K562 (cell line): ENCODE data around the gene GNG7. TPM values are rescaled to one million over a fixed set of nuclear protein-coding genes. Genes with fewer than 3 reads are reported as not detected.
A peak's percentile ranks its signal among the peaks of the same experiment; 100 is the strongest.

Experiments used
- ATAC-seq: fragments of 200-7000 bp; cut with Tn5 transposase; 3 replicates; pipeline ENCODE4 v1.9.1; 2020; ENCODE audit warnings: moderate library complexity
- BruUV-seq: library from RNA; stranded (reverse); fragments of 400-500 nt; replicated peaks from 2 replicates; lab custom pipeline; 2021; lab: Mats Ljungman, UMichigan
- CTCF ChIA-PET: fragments of 300-600 bp; formaldehyde crosslinking; extraction: SDS; loops from one replicate; lab custom pipeline; 2021; ENCODE audit warnings: low intra/inter-chr PET ratio; lab: Yijun Ruan, JAX
- POLR2A ChIA-PET: fragments of 300-600, 350-650 bp; sonication (Branson Sonifier 250); formaldehyde crosslinking; extraction: SDS; loops from one replicate; lab custom pipeline; 2021; ENCODE audit warnings: antibody characterized with exemption, inconsistent platforms; lab: Yijun Ruan, JAX
- DNase-seq, 4 experiments: peaks; one replicate each; pipeline versions ENCODE4 v3.0.0 to v3.0.0-alpha.2; 2011 to 2018; ENCODE audit warnings: low spot score in 3 of 4, mixed read lengths in 3 of 4; ENCODE audit errors: extremely low read depth in 1 of 4
- FAIRE-seq: peaks from 2 replicates; lab custom pipeline; 2011; peaks lifted over from hg19 to GRCh38; lab: Jason Lieb, UNC
- H2AFZ ChIP-seq: 2 replicates; pipeline ENCODE4 v1.6.0; 2011; ENCODE audit warnings: low read depth, low read length, control low read depth, inconsistent platforms
- H3K27ac ChIP-seq: fragments of 200-600 bp; 3 replicates; pipeline ENCODE4 v1.8.0; 2011; ENCODE audit warnings: low read depth, mild to moderate bottlenecking, control low read depth, inconsistent platforms, low read length, moderate library complexity, mixed read lengths; ENCODE audit errors: extremely low read depth
- H3K27me3 ChIP-seq, 2 experiments: fragments of 300-600 bp in 1 of 2; 2 replicates in 1 of 2; 3 replicates in 1 of 2; pipeline versions ENCODE4 v1.6.0 to v1.8.0; 2011; ENCODE audit warnings: inconsistent platforms in 2 of 2, low read length in 2 of 2, mild to moderate bottlenecking in 1 of 2, mixed read lengths in 1 of 2, moderate library complexity in 1 of 2; ENCODE audit not compliant: control insufficient read depth in 2 of 2, insufficient read depth in 2 of 2
- H3K36me3 ChIP-seq: fragments of 300-600 bp; 3 replicates; pipeline ENCODE4 v1.8.0; 2011; ENCODE audit warnings: mild to moderate bottlenecking, low read length, inconsistent platforms; ENCODE audit not compliant: control insufficient read depth, insufficient read depth
- H3K4me1 ChIP-seq, 2 experiments: fragments of 200-600 bp in 1 of 2; replicated peaks in 1 of 2; 2 replicates in 1 of 2; 3 replicates in 1 of 2; pipeline versions ENCODE4 v1.5.1 to v1.8.0; 2011; ENCODE audit warnings: inconsistent platforms in 2 of 2, low read length in 2 of 2, mild to moderate bottlenecking in 1 of 2, mixed read lengths in 1 of 2, moderate library complexity in 1 of 2; ENCODE audit not compliant: control insufficient read depth in 2 of 2, insufficient read depth in 2 of 2
- H3K4me2 ChIP-seq: 2 replicates; pipeline ENCODE4 v1.6.1; 2011; ENCODE audit warnings: low read length, control low read depth, inconsistent platforms, mixed read lengths; ENCODE audit not compliant: insufficient read depth
- H3K4me3 ChIP-seq: fragments of 200-600 bp; sonication (generic), shearing (Covaris generic); 2 replicates; pipeline ENCODE4 v1.5.1; 2016; ENCODE audit warnings: control low read depth, inconsistent platforms
- H3K79me2 ChIP-seq: fragments of 200-600 bp; 3 replicates; pipeline ENCODE4 v1.8.0; 2011; ENCODE audit warnings: low read length, inconsistent platforms; ENCODE audit not compliant: control insufficient read depth, insufficient read depth
- H3K9ac ChIP-seq, 2 experiments: 2 replicates each; pipeline versions ENCODE4 v1.6.0 to v1.6.1; 2011; ENCODE audit warnings: low read depth in 2 of 2, low read length in 2 of 2, control low read depth in 1 of 2, inconsistent platforms in 1 of 2, mild to moderate bottlenecking in 1 of 2, mixed read lengths in 1 of 2; ENCODE audit not compliant: insufficient read depth in 1 of 2
- H3K9me1 ChIP-seq: one replicate; pipeline ENCODE4 v1.6.0; 2011; ENCODE audit warnings: inconsistent platforms, mild to moderate bottlenecking, low read length, moderate library complexity; ENCODE audit not compliant: control insufficient read depth, insufficient read depth
- H3K9me3 ChIP-seq: replicated peaks from 2 replicates; pipeline ENCODE4 v1.5.1; 2011; ENCODE audit warnings: low read depth, low read length, inconsistent platforms; ENCODE audit not compliant: control insufficient read depth, insufficient read depth
- H4K20me1 ChIP-seq: replicated peaks from 2 replicates; pipeline ENCODE4 v1.6.1; 2011; ENCODE audit warnings: low read length, inconsistent platforms, mixed read lengths; ENCODE audit not compliant: control insufficient read depth, insufficient read depth
- ARNT ChIP-seq, 2 experiments: fragments of 450-650 bp; IDR thresholded peaks; 2 replicates each; pipeline ENCODE4 v1.6.1; 2016; ENCODE audit warnings: mild to moderate bottlenecking in 1 of 2
- MYNN ChIP-seq, 2 experiments: sonication (generic); formaldehyde crosslinking in 1 of 2; IDR thresholded peaks; 2 replicates each; pipeline versions ENCODE4 v1.5.0 to v1.6.1; 2016 to 2020; ENCODE audit warnings: antibody characterized with exemption in 1 of 2, missing genetic modification reagents in 1 of 2
- POLR2G ChIP-seq: fragments of 200-400 bp; formaldehyde crosslinking; IDR thresholded peaks from 2 replicates; pipeline ENCODE4 v1.6.1; 2017; ENCODE audit warnings: low read depth, mild to moderate bottlenecking, antibody characterized with exemption, low read length, moderate library complexity
- POLR3G ChIP-seq: IDR thresholded peaks from 2 replicates; pipeline ENCODE4 v1.6.1; 2011; ENCODE audit not compliant: insufficient read length, insufficient replicate concordance; ENCODE audit errors: extremely low read depth
- ZFP36 ChIP-seq: fragments of 150-350 bp; IDR thresholded peaks from 2 replicates; pipeline ENCODE4 v1.6.1; 2018; ENCODE audit warnings: low read length, low read depth; ENCODE audit not compliant: partially characterized antibody
- ZNF263 ChIP-seq: sonication (generic); formaldehyde crosslinking; IDR thresholded peaks from 2 replicates; pipeline ENCODE4 v1.8.0; 2022; ENCODE audit warnings: mild to moderate bottlenecking, missing genetic modification reagents, borderline replicate concordance
- WGBS: fragments of 100-300 bp; shearing (Covaris generic); methylation state at CpG from one replicate; pipeline ENCODE4 v1.1.6; 2016; ENCODE audit warnings: low coverage, mixed read lengths; ENCODE audit not compliant: insufficient coverage; ENCODE audit errors: missing lambda C conversion rate; 5-methylcytosine and 5-hydroxymethylcytosine counted together
- in situ Hi-C: fragments of 300-500 bp; cut with MboI; formaldehyde crosslinking; loops from 4 replicates; pipeline ENCODE4 v1.15.0; 2018; ENCODE audit warnings: inconsistent platforms, mixed read lengths
- intact Hi-C: fragments of 100-400 bp; cut with micrococcal nuclease; formaldehyde crosslinking; loops from 2 replicates; pipeline ENCODE4 v1.14.2; 2022
- polyA plus RNA-seq, 8 experiments: library from polyadenylated mRNA; depleted of rRNA in 4 of 8; stranded (reverse) in 5 of 8; unstranded in 3 of 8; fragments of >200 nt; fragmentation: Nextera tagmentation in 2 of 8; fragmentation: Illumina TruSeq in 1 of 8; extraction: Ambion mirVana in 2 of 8; extraction: Trizol in 1 of 8; gene quantifications; 2 replicates each; pipeline versions ENCODE4 v1.2.1 to v1.2.3, GENCODE V29; 2011 to 2014; ENCODE audit warnings: inconsistent platforms in 1 of 8, missing spikeins in 1 of 8
- total RNA-seq, 7 experiments: library from RNA; depleted of rRNA in 6 of 7; stranded (reverse); fragments of >200 nt in 6 of 7; fragmentation: Illumina TruSeq in 2 of 7; extraction: Trizol in 2 of 7; gene quantifications; 2 replicates each; pipeline versions ENCODE4 v1.2.1 to v1.2.3, GENCODE V29; 2011 to 2021; ENCODE audit warnings: low replicate concordance in 1 of 7

The GNG7 gene
- total and polyA plus RNA-seq, 9 of the 15 experiments (the other 6 are each of a cell fraction or from before 2014, with no cell fraction given), result 0.01 to 0.20 (median 0.06) TPM; not detected in 1

- peak; percentile 58; the same call in 1 of the 2 replicates for TF ChIP-seq POLR2G
- TF ChIP-seq ZFP36, result peak; percentile 51
- TF ChIP-seq ARNT (IDR thresholded peaks at IDR 0.05), result no peak
- TF ChIP-seq ZNF263 (CRISPR knock-in tag), result peak; percentile 46; the same call in 1 of the 2 replicates
- TF ChIP-seq MYNN (IDR thresholded peaks at IDR 0.05), result no peak
- no peak for TF ChIP-seq MYNN (CRISPR knock-in tag; IDR thresholded peaks at IDR 0.05)
- no peak for TF ChIP-seq POLR3G
- WGBS, result 6% methylated on average over 26 of the region's 26 CpGs
- H3K9me3 ChIP-seq, result no peaks in the 10 kb centered on the region
- peaks cover 9% of the 10 kb centered on the region; the same call in 1 of the 3 replicates for H3K36me3 ChIP-seq
- H4K20me1 ChIP-seq, result peaks cover 13% of the 10 kb centered on the region; the same call in 1 of the 2 replicates
- H3K4me1 ChIP-seq, result peaks cover 17 to 67% of the 10 kb centered on the region in 2 experiments
- ChIA-PET CTCF (no interaction called here), POLR2A (interaction anchor here (0.6 to 4.5 kb wide), 4 partner anchors 9 to 496 kb away, joined by 3 to 21 read pairs (median 7); partner anchors contain the start of gene SLC39A3)
- DNase-seq (no peak), FAIRE-seq (no peak), ATAC-seq (peak; percentile 9; the same call in 2 of the 3 replicates)
- in situ Hi-C loops, result no loop called here
- H3K9ac ChIP-seq, result peak overlapping the region in 1 of 2 experiments; percentile 24; a peak in 2 of 4 replicates
- no TSS peak for BruUV-seq
- intact Hi-C loops, result no loop called here
- no peak overlapping the region for H2AFZ ChIP-seq
- H3K79me2 ChIP-seq, result no peaks in the 10 kb centered on the region
- H3K27me3 ChIP-seq, result peaks cover 2 to 10% of the 10 kb centered on the region in 2 experiments; a peak in 2 of 5 replicates
- no peak overlapping the region for H3K4me3 ChIP-seq
- H3K9me1 ChIP-seq, result peaks cover 6% of the 10 kb centered on the region
- H3K27ac ChIP-seq, result no peak overlapping the region
- H3K4me2 ChIP-seq, result no peak overlapping the region
Measured at GRCh38 chr19:2726904-2727639, 24.6 kb upstream of the GNG7 start.
